ENCODE measurements around the gene TEX22. TPM values are rescaled to one million over a fixed set of nuclear protein-coding genes. Genes with fewer than 3 reads are reported as not detected.

TEX22 gene
- total RNA-seq, 1 donor from 2014 or later = 5.7 TPM

DNA sequence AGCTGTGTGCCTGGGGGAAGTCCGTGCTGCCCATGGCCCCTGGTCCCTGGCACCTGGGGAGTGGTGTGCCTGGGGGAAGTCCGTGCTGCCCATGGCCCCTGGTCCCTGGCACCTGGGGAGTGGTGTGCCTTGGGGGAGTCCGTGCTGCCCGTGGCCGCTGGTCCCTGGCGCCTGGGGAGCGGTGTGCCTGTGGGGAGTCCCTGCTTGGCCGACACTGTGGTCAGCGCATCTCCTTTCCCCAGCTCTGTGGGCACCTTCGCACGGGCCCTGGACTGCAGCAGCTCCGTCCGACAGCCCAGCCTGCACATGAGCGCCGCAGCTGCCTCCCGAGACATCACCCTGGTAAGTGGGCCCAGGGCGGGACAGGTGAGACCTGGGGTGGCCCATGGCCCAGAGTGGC is 61.8 kb downstream of the TEX22 start:
- intact Hi-C loops (cut with micrococcal nuclease) = no loop called here
- peaks cover 13% of the 10 kb centered on the region for H3K36me3 Mint-ChIP-seq (ENCODE audit: low read depth)
- no peak overlapping the region for H3K4me3 Mint-ChIP-seq
- no peaks in the 10 kb centered on the region for H3K4me1 Mint-ChIP-seq
- no peak overlapping the region for H3K27ac Mint-ChIP-seq
- H3K9me3 Mint-ChIP-seq = no peaks in the 10 kb centered on the region
- no peaks in the 10 kb centered on the region for H3K27me3 Mint-ChIP-seq
- DNase-seq = no peak

DNA sequence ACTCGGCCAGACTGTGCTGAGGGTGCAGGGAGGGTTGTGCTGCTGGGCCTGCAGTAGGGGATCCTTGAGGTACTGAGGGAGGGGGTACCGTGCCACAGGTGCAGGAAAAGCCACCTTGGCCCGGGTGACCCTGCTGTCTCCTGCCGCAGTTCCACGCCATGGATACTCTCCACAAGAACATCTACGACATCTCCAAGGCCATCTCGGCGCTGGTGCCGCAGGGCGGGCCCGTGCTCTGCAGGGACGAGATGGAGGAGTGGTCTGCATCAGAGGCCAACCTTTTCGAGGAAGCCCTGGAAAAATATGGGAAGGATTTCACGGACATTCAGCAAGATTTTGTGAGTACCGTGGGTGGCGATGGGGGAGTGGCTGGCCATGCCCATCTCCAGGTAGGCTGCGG is 62.3 kb downstream of the TEX22 start:
- no peak overlapping the region for H3K4me3 Mint-ChIP-seq
- no peaks in the 10 kb centered on the region for H3K9me3 Mint-ChIP-seq

DNA sequence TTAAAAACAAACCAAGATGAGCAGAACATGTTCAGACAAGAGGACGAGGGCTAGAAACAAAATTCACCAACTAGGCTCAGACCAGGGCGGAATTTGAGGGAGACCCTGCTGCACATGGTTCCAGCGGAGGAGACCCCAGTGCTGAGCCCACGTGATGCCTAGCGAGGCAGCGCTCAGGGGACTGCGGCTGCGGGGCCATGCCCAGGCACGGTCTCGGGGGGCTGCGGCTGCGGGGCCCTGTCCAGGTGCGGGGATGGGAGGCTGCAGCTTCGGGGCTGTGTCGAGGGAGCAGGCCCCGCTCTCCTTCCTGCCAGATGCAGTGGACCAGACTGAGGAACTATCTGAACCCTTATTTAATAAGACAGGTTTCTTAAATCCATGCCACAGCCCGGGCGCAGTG is 63.6 kb downstream of the TEX22 start:
- H3K4me3 Mint-ChIP-seq = no peak overlapping the region
- no peak for DNase-seq
- peaks cover 11% of the 10 kb centered on the region for H3K36me3 Mint-ChIP-seq (ENCODE audit: low read depth)
- no peaks in the 10 kb centered on the region for H3K27me3 Mint-ChIP-seq
- intact Hi-C loops (cut with micrococcal nuclease) = no loop called here
- no peaks in the 10 kb centered on the region for H3K9me3 Mint-ChIP-seq
- H3K4me1 Mint-ChIP-seq = no peaks in the 10 kb centered on the region
- H3K27ac Mint-ChIP-seq = peak overlapping the region; percentile 48

More for the DNA sequence above, 62.3 kb downstream of the TEX22 start:
- no peaks in the 10 kb centered on the region for H3K27me3 Mint-ChIP-seq
- H3K36me3 Mint-ChIP-seq (ENCODE audit: low read depth) = peaks cover 11% of the 10 kb centered on the region
- H3K4me1 Mint-ChIP-seq = no peaks in the 10 kb centered on the region
- no peak overlapping the region for H3K27ac Mint-ChIP-seq
- intact Hi-C loops (cut with micrococcal nuclease) = no loop called here
- DNase-seq = no peak

Other genes starting within 250 kb of the TEX22 start
- gene JAG2, start 229.8 kb upstream of the TEX22 start, total RNA-seq = 9.7 and 11.2 TPM in 2 replicates
- 8.3 and 9.1 TPM in 2 replicates for gene NUDT14, start 217.2 kb upstream of the TEX22 start, total RNA-seq
- 39.8 and 40.1 TPM in 2 replicates for gene BTBD6, start 150.0 kb upstream of the TEX22 start, total RNA-seq
- gene BRF1, start 97.5 kb upstream of the TEX22 start, total RNA-seq = 42.4 and 46.6 TPM in 2 replicates
- 31.5 and 33.9 TPM in 2 replicates for gene PACS2, start 83.8 kb upstream of the TEX22 start, total RNA-seq
- gene MTA1, start 21.3 kb downstream of the TEX22 start, total RNA-seq = 187 and 192 TPM in 2 replicates
- 0.37 and 0.43 TPM in 2 replicates for gene CRIP2, start 76.3 kb downstream of the TEX22 start, total RNA-seq
- gene CRIP1, start 88.3 kb downstream of the TEX22 start, total RNA-seq = 99.3 and 110 TPM in 2 replicates
- 41.4 and 43.3 TPM in 2 replicates for gene TEDC1, start 92.7 kb downstream of the TEX22 start, total RNA-seq
- 9.1 and 10.3 TPM in 2 replicates for gene TMEM121, start 128.0 kb downstream of the TEX22 start, total RNA-seq

All from activated CD4-positive, alpha-beta T cell treated with anti-CD3 and anti-CD28 coated beads, Interleukin-2, amount 10 ng/mL, durations not matched to agents 24 days and 14 days (primary cell).